ENCODE results near the gene DDOST. TPM values are rescaled to one million over a fixed set of nuclear protein-coding genes. Genes with fewer than 3 reads are reported as not detected.

DDOST gene
- total RNA-seq, 2 donors from 2014 or later, result 138 to 160 TPM

- no peaks in the 10 kb centered on the region for H3K27me3 ChIP-seq (replicated peaks; ENCODE audit: insufficient read depth)
- ATAC-seq (ENCODE audit: insufficient number of reproducible peaks, low FRiP score, low read depth), result no peak
- TF ChIP-seq, protein P1, sequence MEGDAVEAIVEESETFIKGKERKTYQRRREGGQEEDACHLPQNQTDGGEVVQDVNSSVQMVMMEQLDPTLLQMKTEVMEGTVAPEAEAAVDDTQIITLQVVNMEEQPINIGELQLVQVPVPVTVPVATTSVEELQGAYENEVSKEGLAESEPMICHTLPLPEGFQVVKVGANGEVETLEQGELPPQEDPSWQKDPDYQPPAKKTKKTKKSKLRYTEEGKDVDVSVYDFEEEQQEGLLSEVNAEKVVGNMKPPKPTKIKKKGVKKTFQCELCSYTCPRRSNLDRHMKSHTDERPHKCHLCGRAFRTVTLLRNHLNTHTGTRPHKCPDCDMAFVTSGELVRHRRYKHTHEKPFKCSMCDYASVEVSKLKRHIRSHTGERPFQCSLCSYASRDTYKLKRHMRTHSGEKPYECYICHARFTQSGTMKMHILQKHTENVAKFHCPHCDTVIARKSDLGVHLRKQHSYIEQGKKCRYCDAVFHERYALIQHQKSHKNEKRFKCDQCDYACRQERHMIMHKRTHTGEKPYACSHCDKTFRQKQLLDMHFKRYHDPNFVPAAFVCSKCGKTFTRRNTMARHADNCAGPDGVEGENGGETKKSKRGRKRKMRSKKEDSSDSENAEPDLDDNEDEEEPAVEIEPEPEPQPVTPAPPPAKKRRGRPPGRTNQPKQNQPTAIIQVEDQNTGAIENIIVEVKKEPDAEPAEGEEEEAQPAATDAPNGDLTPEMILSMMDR (IDR thresholded peaks at IDR 0.05), result no peak
- no peaks in the 10 kb centered on the region for H3K4me1 ChIP-seq (ENCODE audit: control insufficient read depth in 1 of 2, low read depth in 2 of 2)
- no peaks in the 10 kb centered on the region for H3K9me3 ChIP-seq
- no peak overlapping the region for H3K27ac ChIP-seq
- DNase-seq (ENCODE audit: low spot score), result no peak
- H3K36me3 ChIP-seq, result peaks cover 66% of the 10 kb centered on the region
- H3K4me3 ChIP-seq, result no peak overlapping the region
Measured at GRCh38 chr1:20652300-20652699, 8.9 kb downstream of the DDOST start.

GRCh38 chr1:20648946-20649345 lies 12.2 kb downstream of the DDOST start:
- no peak for DNase-seq (ENCODE audit: low spot score)
- Histone ChIP-seq H3K9me3 (no peaks in the 10 kb centered on the region), H3K4me3 (no peak overlapping the region), H3K27me3 (replicated peaks; ENCODE audit: insufficient read depth) (no peaks in the 10 kb centered on the region), H3K36me3 (peaks cover 61% of the 10 kb centered on the region), H3K27ac (no peak overlapping the region), H3K4me1 (ENCODE audit: control insufficient read depth in 1 of 2, low read depth in 2 of 2) (no peaks in the 10 kb centered on the region)
- TF ChIP-seq, protein P1 (IDR thresholded peaks at IDR 0.05), result no peak
- no peak for ATAC-seq (ENCODE audit: insufficient number of reproducible peaks, low FRiP score, low read depth)

- H3K36me3 ChIP-seq, result peaks cover 59% of the 10 kb centered on the region
- TF ChIP-seq, protein P1 (IDR thresholded peaks at IDR 0.05), result no peak
- DNase-seq (ENCODE audit: low spot score) (no peak), ATAC-seq (ENCODE audit: insufficient number of reproducible peaks, low FRiP score, low read depth) (no peak)
- no peaks in the 10 kb centered on the region for H3K27me3 ChIP-seq (replicated peaks; ENCODE audit: insufficient read depth)
- H3K27ac ChIP-seq, result no peak overlapping the region
- no peaks in the 10 kb centered on the region for H3K9me3 ChIP-seq
- H3K4me1 ChIP-seq (ENCODE audit: control insufficient read depth in 1 of 2, low read depth in 2 of 2), result no peaks in the 10 kb centered on the region
- no peak overlapping the region for H3K4me3 ChIP-seq
Measured at GRCh38 chr1:20648438-20648837, 12.7 kb downstream of the DDOST start.

DNA sequence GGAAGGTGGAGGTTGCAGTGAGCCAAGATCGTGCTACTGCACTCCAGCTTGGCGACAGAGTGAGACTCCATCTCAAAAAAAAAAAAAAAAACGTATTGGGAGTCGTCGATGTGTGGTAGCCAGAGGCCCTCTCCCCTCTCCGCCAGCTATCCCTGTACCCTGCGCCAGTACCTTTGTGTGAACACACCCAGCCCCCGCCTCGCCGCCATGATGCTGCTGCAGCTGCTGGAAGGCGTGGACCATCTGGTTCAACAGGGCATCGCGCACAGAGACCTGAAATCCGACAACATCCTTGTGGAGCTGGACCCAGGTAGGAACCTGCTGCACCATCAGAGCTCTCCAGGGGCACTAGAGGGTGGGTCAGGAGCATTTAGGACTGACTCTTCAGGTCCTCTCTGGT lies 15.8 kb downstream of the DDOST start:
- no peaks in the 10 kb centered on the region for H3K27me3 ChIP-seq (replicated peaks; ENCODE audit: insufficient read depth)
- ATAC-seq (ENCODE audit: insufficient number of reproducible peaks, low FRiP score, low read depth) (no peak), DNase-seq (ENCODE audit: low spot score) (no peak)
- H3K36me3 ChIP-seq, result peaks cover 46% of the 10 kb centered on the region
- no peak overlapping the region for H3K4me3 ChIP-seq
- TF ChIP-seq, protein P1 (IDR thresholded peaks at IDR 0.05), result no peak
- no peak overlapping the region for H3K27ac ChIP-seq
- no peaks in the 10 kb centered on the region for H3K9me3 ChIP-seq
- H3K4me1 ChIP-seq (ENCODE audit: control insufficient read depth in 1 of 2, low read depth in 2 of 2), result no peaks in the 10 kb centered on the region

- ATAC-seq (ENCODE audit: insufficient number of reproducible peaks, low FRiP score, low read depth) (no peak), DNase-seq (ENCODE audit: low spot score) (no peak)
- Histone ChIP-seq H3K4me3 (no peak overlapping the region), H3K4me1 (ENCODE audit: control insufficient read depth in 1 of 2, low read depth in 2 of 2) (no peaks in the 10 kb centered on the region), H3K36me3 (peaks cover 51% of the 10 kb centered on the region), H3K27ac (no peak overlapping the region), H3K9me3 (no peaks in the 10 kb centered on the region), H3K27me3 (replicated peaks; ENCODE audit: insufficient read depth) (no peaks in the 10 kb centered on the region)
- TF ChIP-seq, protein P1 (IDR thresholded peaks at IDR 0.05), result no peak
Measured at GRCh38 chr1:20644416-20644815, 16.8 kb downstream of the DDOST start.
